ENCODE data around the gene ATP10D. TPM values are rescaled to one million over a fixed set of nuclear protein-coding genes. Genes with fewer than 3 reads are reported as not detected.

Gene ATP10D
- polyA plus RNA-seq, 1 of the 3 experiments (the other 2 are of a cell fraction) = 7.9 TPM

DNA sequence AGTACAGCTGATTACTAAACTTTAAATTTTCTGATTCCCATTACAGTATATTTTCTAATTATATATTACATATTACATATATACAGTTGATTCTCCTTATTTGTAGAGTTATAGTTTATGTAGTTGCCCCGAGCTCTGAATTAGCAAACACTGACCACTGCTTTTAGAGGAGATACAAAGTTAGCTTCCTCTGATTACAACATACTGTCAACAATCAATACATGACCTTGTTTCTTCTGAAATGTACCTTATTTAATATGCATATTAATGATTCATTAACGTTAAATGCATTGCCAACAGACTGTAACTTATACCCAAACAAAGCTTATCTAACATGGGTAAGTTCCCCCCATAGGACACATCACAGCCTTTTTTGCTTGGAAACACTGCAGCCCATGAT, 81.5 kb downstream of the ATP10D start:
- H3K9me2 ChIP-seq = no peaks in the 10 kb centered on the region
- ChIA-PET POLR2A (no interaction called here), CTCF (interaction anchor here (0.9 to 1.7 kb wide), 3 partner anchors 11 to 359 kb away, joined by 3 to 4 read pairs (median 3); no protein-coding TSS in a partner anchor)
- no peaks in the 10 kb centered on the region for H3K27me3 ChIP-seq (ENCODE audit: insufficient read depth)
- H3K9me3 ChIP-seq = no peaks in the 10 kb centered on the region
- no peaks in the 10 kb centered on the region for H3F3A ChIP-seq (replicated peaks; ENCODE audit: insufficient read depth)
- no peak for TF ChIP-seq NRF1 (IDR thresholded peaks at IDR 0.05; ENCODE audit: low read depth, low read length)
- TF ChIP-seq ELF1 (IDR thresholded peaks at IDR 0.05) = no peak
- TF ChIP-seq MEF2A (IDR thresholded peaks at IDR 0.05; ENCODE audit: borderline replicate concordance, low read depth) = no peak
- TF ChIP-seq, protein P1, sequence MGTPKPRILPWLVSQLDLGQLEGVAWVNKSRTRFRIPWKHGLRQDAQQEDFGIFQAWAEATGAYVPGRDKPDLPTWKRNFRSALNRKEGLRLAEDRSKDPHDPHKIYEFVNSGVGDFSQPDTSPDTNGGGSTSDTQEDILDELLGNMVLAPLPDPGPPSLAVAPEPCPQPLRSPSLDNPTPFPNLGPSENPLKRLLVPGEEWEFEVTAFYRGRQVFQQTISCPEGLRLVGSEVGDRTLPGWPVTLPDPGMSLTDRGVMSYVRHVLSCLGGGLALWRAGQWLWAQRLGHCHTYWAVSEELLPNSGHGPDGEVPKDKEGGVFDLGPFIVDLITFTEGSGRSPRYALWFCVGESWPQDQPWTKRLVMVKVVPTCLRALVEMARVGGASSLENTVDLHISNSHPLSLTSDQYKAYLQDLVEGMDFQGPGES (IDR thresholded peaks at IDR 0.05; ENCODE audit: low read depth, low read length) = no peak
- no peak for TF ChIP-seq JUND (IDR thresholded peaks at IDR 0.05)
- no peak for TF ChIP-seq RAD21 (IDR thresholded peaks at IDR 0.05; ENCODE audit: low read length)
- TF ChIP-seq RFX5 (IDR thresholded peaks at IDR 0.05; ENCODE audit: low read length) = no peak
- TF ChIP-seq, protein P2, sequence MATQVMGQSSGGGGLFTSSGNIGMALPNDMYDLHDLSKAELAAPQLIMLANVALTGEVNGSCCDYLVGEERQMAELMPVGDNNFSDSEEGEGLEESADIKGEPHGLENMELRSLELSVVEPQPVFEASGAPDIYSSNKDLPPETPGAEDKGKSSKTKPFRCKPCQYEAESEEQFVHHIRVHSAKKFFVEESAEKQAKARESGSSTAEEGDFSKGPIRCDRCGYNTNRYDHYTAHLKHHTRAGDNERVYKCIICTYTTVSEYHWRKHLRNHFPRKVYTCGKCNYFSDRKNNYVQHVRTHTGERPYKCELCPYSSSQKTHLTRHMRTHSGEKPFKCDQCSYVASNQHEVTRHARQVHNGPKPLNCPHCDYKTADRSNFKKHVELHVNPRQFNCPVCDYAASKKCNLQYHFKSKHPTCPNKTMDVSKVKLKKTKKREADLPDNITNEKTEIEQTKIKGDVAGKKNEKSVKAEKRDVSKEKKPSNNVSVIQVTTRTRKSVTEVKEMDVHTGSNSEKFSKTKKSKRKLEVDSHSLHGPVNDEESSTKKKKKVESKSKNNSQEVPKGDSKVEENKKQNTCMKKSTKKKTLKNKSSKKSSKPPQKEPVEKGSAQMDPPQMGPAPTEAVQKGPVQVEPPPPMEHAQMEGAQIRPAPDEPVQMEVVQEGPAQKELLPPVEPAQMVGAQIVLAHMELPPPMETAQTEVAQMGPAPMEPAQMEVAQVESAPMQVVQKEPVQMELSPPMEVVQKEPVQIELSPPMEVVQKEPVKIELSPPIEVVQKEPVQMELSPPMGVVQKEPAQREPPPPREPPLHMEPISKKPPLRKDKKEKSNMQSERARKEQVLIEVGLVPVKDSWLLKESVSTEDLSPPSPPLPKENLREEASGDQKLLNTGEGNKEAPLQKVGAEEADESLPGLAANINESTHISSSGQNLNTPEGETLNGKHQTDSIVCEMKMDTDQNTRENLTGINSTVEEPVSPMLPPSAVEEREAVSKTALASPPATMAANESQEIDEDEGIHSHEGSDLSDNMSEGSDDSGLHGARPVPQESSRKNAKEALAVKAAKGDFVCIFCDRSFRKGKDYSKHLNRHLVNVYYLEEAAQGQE (IDR thresholded peaks at IDR 0.05; ENCODE audit: low read depth, low read length) = no peak
- no peak for TF ChIP-seq POLR2AphosphoS5 (IDR thresholded peaks at IDR 0.05; ENCODE audit: low read depth, low read length)
- TF ChIP-seq, protein P3, sequence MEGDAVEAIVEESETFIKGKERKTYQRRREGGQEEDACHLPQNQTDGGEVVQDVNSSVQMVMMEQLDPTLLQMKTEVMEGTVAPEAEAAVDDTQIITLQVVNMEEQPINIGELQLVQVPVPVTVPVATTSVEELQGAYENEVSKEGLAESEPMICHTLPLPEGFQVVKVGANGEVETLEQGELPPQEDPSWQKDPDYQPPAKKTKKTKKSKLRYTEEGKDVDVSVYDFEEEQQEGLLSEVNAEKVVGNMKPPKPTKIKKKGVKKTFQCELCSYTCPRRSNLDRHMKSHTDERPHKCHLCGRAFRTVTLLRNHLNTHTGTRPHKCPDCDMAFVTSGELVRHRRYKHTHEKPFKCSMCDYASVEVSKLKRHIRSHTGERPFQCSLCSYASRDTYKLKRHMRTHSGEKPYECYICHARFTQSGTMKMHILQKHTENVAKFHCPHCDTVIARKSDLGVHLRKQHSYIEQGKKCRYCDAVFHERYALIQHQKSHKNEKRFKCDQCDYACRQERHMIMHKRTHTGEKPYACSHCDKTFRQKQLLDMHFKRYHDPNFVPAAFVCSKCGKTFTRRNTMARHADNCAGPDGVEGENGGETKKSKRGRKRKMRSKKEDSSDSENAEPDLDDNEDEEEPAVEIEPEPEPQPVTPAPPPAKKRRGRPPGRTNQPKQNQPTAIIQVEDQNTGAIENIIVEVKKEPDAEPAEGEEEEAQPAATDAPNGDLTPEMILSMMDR (IDR thresholded peaks at IDR 0.05) = no peak
- TF ChIP-seq, protein P4, sequence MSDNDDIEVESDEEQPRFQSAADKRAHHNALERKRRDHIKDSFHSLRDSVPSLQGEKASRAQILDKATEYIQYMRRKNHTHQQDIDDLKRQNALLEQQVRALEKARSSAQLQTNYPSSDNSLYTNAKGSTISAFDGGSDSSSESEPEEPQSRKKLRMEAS (IDR thresholded peaks at IDR 0.05; ENCODE audit: low read depth) = no peak
- TF ChIP-seq TCF12 (IDR thresholded peaks at IDR 0.05) = no peak
- no peak overlapping the region for H3K4me3 ChIP-seq (ENCODE audit: low read depth in 2 of 2, low read length in 1 of 2)
- no peak for DNase-seq
- WGBS (ENCODE audit: low lambda C conversion rate) = 97% methylated on average over 2 of the region's 2 CpGs
- no peak overlapping the region for H2AFZ ChIP-seq (ENCODE audit: low read depth)
- H3K79me2 ChIP-seq (ENCODE audit: insufficient read depth) = no peaks in the 10 kb centered on the region
- H3K36me3 ChIP-seq (replicated peaks in 1 of 2; ENCODE audit: control insufficient read depth in 1 of 2, insufficient read depth in 2 of 2, low read length in 1 of 2) = peaks cover 13 to 22% of the 10 kb centered on the region in 2 experiments
- no peaks in the 10 kb centered on the region for H4K20me1 ChIP-seq (ENCODE audit: insufficient read depth)
- no peak overlapping the region for H3K9ac ChIP-seq
- no peak overlapping the region for H3K4me2 ChIP-seq
- H3K27ac ChIP-seq (ENCODE audit: low read depth in 2 of 2, low read length in 1 of 2) = no peak overlapping the region
- peaks cover 5 to 8% of the 10 kb centered on the region in 2 experiments; a peak in 2 of 4 replicates for H3K4me1 ChIP-seq (ENCODE audit: control insufficient read depth in 1 of 2, insufficient read depth in 2 of 2, low read depth in 1 of 2, low read length in 1 of 2)
